ENCODE data around the gene RPL22. TPM values are rescaled to one million over a fixed set of nuclear protein-coding genes. Genes with fewer than 3 reads are reported as not detected.

The RPL22 gene
- total RNA-seq, 1 experiment from 2014 or later = 456 TPM

- no peak for ATAC-seq
- Histone ChIP-seq H3K27me3 (ENCODE audit: insufficient read depth, low read length) (no peaks in the 10 kb centered on the region), H3K79me2 (ENCODE audit: insufficient read depth, low read length) (no peaks in the 10 kb centered on the region), H3K36me3 (ENCODE audit: control insufficient read depth in 1 of 2, insufficient read depth in 2 of 2, low read length in 2 of 2) (no peaks in the 10 kb centered on the region), H3K27ac (ENCODE audit: low read depth, low read length) (no peak overlapping the region), H3K4me2 (ENCODE audit: low read length) (no peak overlapping the region), H3K4me3 (replicated peaks in 1 of 2; ENCODE audit: low read depth in 1 of 2, low read length in 2 of 2) (no peak overlapping the region), H3K9me2 (ENCODE audit: insufficient read depth) (no peaks in the 10 kb centered on the region), H3K9ac (ENCODE audit: low read length) (no peak overlapping the region), H4K20me1 (ENCODE audit: insufficient read depth) (no peaks in the 10 kb centered on the region), H2AFZ (ENCODE audit: low read depth, low read length, poor library complexity, severe bottlenecking) (no peak overlapping the region), H3K9me3 (ENCODE audit: control insufficient read depth in 1 of 2, insufficient read depth in 1 of 2, low read depth in 1 of 2, low read length in 2 of 2) (no peaks in the 10 kb centered on the region), H3K4me1 (ENCODE audit: control insufficient read depth in 1 of 2, insufficient read depth in 2 of 2, low read length in 2 of 2) (peaks cover 6 to 11% of the 10 kb centered on the region in 2 experiments; a peak in 3 of 4 replicates)
- BruUV-seq (replicated peaks) = no TSS peak
- TF ChIP-seq EZH2phosphoT487 (IDR thresholded peaks at IDR 0.05; ENCODE audit: borderline replicate concordance) = no peak
- ChIA-PET CTCF (no interaction called here), POLR2A (no interaction called here), RAD21 (ENCODE audit: low non-redundant PET in 1 of 2, low total read pairs in 2 of 2, uncharacterized antibody in 2 of 2, unreplicated experiment in 2 of 2) (interaction anchor here in 1 of 2 experiments (0.5 kb wide), 1 partner anchor 28 kb away, joined by 3 read pairs; no protein-coding TSS in a partner anchor)
- DNase-seq (ENCODE audit: low read depth, low spot score) = no peak
- intact Hi-C loops (cut with micrococcal nuclease) = no loop called here
Measured at GRCh38 chr1:6176779-6177178, 22.6 kb downstream of the RPL22 start.

GRCh38 chr1:6175411-6175828 lies 24.0 kb downstream of the RPL22 start:
- H3K4me2 ChIP-seq (ENCODE audit: low read length) = no peak overlapping the region
- H3K4me1 ChIP-seq (ENCODE audit: control insufficient read depth in 1 of 2, insufficient read depth in 2 of 2, low read length in 2 of 2) = peaks cover 6 to 11% of the 10 kb centered on the region in 2 experiments; a peak in 3 of 4 replicates
- H3K9me3 ChIP-seq (ENCODE audit: control insufficient read depth in 1 of 2, insufficient read depth in 1 of 2, low read depth in 1 of 2, low read length in 2 of 2) = no peaks in the 10 kb centered on the region
- H3K27ac ChIP-seq (ENCODE audit: low read depth, low read length) = no peak overlapping the region
- H2AFZ ChIP-seq (ENCODE audit: low read depth, low read length, poor library complexity, severe bottlenecking) = no peak overlapping the region
- no peaks in the 10 kb centered on the region for H3K9me2 ChIP-seq (ENCODE audit: insufficient read depth)
- intact Hi-C loops (cut with micrococcal nuclease) = no loop called here
- RAD21 ChIA-PET (ENCODE audit: low non-redundant PET in 1 of 2, low total read pairs in 2 of 2, uncharacterized antibody in 2 of 2, unreplicated experiment in 2 of 2) = no interaction called here
- no peak for DNase-seq (ENCODE audit: low read depth, low spot score)
- POLR2A ChIA-PET = no interaction called here
- no peaks in the 10 kb centered on the region for H3K36me3 ChIP-seq (ENCODE audit: control insufficient read depth in 1 of 2, insufficient read depth in 2 of 2, low read length in 2 of 2)
- no TSS peak for BruUV-seq (replicated peaks)
- no peaks in the 10 kb centered on the region for H3K79me2 ChIP-seq (ENCODE audit: insufficient read depth, low read length)
- H3K9ac ChIP-seq (ENCODE audit: low read length) = no peak overlapping the region
- H4K20me1 ChIP-seq (ENCODE audit: insufficient read depth) = no peaks in the 10 kb centered on the region
- TF ChIP-seq YY1 (IDR thresholded peaks at IDR 0.05; ENCODE audit: extremely low read depth, insufficient replicate concordance, low read depth, low read length) (no peak), TCF7L2 (IDR thresholded peaks at IDR 0.05; ENCODE audit: borderline replicate concordance, extremely low read depth, insufficient read depth, insufficient read length) (no peak), RAD21 (IDR thresholded peaks at IDR 0.05; ENCODE audit: low read depth) (no peak), POLR2AphosphoS5 (IDR thresholded peaks at IDR 0.05; ENCODE audit: low read depth, low read length) (no peak), CBX3 (IDR thresholded peaks at IDR 0.05; ENCODE audit: low read depth) (no peak), ZFX (IDR thresholded peaks at IDR 0.05) (no peak), ZNF274 (IDR thresholded peaks at IDR 0.05; ENCODE audit: low read depth, low read length) (no peak), EZH2 (IDR thresholded peaks at IDR 0.05) (no peak), ZBTB33 (IDR thresholded peaks at IDR 0.05; ENCODE audit: extremely low read depth, insufficient replicate concordance, low read length) (no peak), CEBPB (IDR thresholded peaks at IDR 0.05; ENCODE audit: low read depth) (no peak), EGR1 (IDR thresholded peaks at IDR 0.05; ENCODE audit: low read depth) (no peak), SIN3A (IDR thresholded peaks at IDR 0.05; ENCODE audit: low read depth) (no peak), REST (IDR thresholded peaks at IDR 0.05; ENCODE audit: low read depth) (no peak), JUND (IDR thresholded peaks at IDR 0.05) (no peak), FOSL1 (IDR thresholded peaks at IDR 0.05; ENCODE audit: low read depth) (no peak), POLR2A (IDR thresholded peaks at IDR 0.05; ENCODE audit: borderline replicate concordance, extremely low read depth, insufficient read depth, insufficient read length) (no peak)
- no peak overlapping the region for H3K4me3 ChIP-seq (replicated peaks in 1 of 2; ENCODE audit: low read depth in 1 of 2, low read length in 2 of 2)
- CTCF ChIA-PET = no interaction called here
- no peaks in the 10 kb centered on the region for H3K27me3 ChIP-seq (ENCODE audit: insufficient read depth, low read length)
- no peak for ATAC-seq
